GM18868 (cell line): ENCODE measurements around the gene CLIC5.

ENCODE experiments used
- ATAC-seq: cut with Tn5 transposase; IDR thresholded peaks from one replicate; pipeline ENCODE4 v1.9.1; 2021; ENCODE audit warnings: mild to moderate bottlenecking, moderate library complexity; ENCODE audit not compliant: unreplicated experiment

CLIC5 gene

GRCh38 chr6:46000905-46001304 is 14.8 kb downstream of the CLIC5 start:
- ATAC-seq = no peak

GRCh38 chr6:45998524-45998923 is 17.1 kb downstream of the CLIC5 start:
- ATAC-seq = no peak

GRCh38 chr6:45997875-45998506 is 17.7 kb downstream of the CLIC5 start:
- ATAC-seq = no peak

GRCh38 chr6:45991189-45991588 is 24.5 kb downstream of the CLIC5 start:
- ATAC-seq = no peak

- no peak for ATAC-seq
Observed at GRCh38 chr6:45990162-45990561, 25.5 kb downstream of the CLIC5 start.

- no peak for ATAC-seq
Observed at GRCh38 chr6:45988635-45989034, 27.0 kb downstream of the CLIC5 start.

- ATAC-seq = no peak
Observed at GRCh38 chr6:45987856-45988255, 27.8 kb downstream of the CLIC5 start.

GRCh38 chr6:45986746-45987274 is 28.9 kb downstream of the CLIC5 start:
- ATAC-seq = no peak

GRCh38 chr6:45984788-45985425 is 30.8 kb downstream of the CLIC5 start:
- no peak for ATAC-seq

- no peak for ATAC-seq
Observed at GRCh38 chr6:45984347-45984746, 31.3 kb downstream of the CLIC5 start.

GRCh38 chr6:45983062-45983461 is 32.6 kb downstream of the CLIC5 start:
- ATAC-seq = no peak

- no peak for ATAC-seq
Observed at GRCh38 chr6:45982280-45983036, 33.2 kb downstream of the CLIC5 start.

- ATAC-seq = no peak
Observed at GRCh38 chr6:45981046-45981445, 34.6 kb downstream of the CLIC5 start.

- ATAC-seq = no peak
Observed at GRCh38 chr6:45979311-45979710, 36.3 kb downstream of the CLIC5 start.

GRCh38 chr6:45974596-45974995 is 41.1 kb downstream of the CLIC5 start:
- no peak for ATAC-seq

GRCh38 chr6:45972795-45973503 is 42.7 kb downstream of the CLIC5 start:
- no peak for ATAC-seq

- ATAC-seq = no peak
Observed at GRCh38 chr6:45971287-45971686, 44.4 kb downstream of the CLIC5 start.

- ATAC-seq = no peak
Observed at GRCh38 chr6:45970326-45970725, 45.3 kb downstream of the CLIC5 start.

GRCh38 chr6:45969883-45970282 is 45.8 kb downstream of the CLIC5 start:
- no peak for ATAC-seq

GRCh38 chr6:45969026-45969425 is 46.6 kb downstream of the CLIC5 start:
- ATAC-seq = no peak

- no peak for ATAC-seq
Observed at GRCh38 chr6:45967363-45967762, 48.3 kb downstream of the CLIC5 start.
